ENCODE results near the gene PDZK1IP1. TPM values are rescaled to one million over a fixed set of nuclear protein-coding genes. Genes with fewer than 3 reads are reported as not detected.
"Not testable (repeated sequence)": the region's sequence is repeated elsewhere in the genome, so short reads cannot be mapped to it uniquely, and the experiment has no call there.

PDZK1IP1 gene
- total RNA-seq, 1 donor from 2014 or later, result 2.4 TPM

DNA sequence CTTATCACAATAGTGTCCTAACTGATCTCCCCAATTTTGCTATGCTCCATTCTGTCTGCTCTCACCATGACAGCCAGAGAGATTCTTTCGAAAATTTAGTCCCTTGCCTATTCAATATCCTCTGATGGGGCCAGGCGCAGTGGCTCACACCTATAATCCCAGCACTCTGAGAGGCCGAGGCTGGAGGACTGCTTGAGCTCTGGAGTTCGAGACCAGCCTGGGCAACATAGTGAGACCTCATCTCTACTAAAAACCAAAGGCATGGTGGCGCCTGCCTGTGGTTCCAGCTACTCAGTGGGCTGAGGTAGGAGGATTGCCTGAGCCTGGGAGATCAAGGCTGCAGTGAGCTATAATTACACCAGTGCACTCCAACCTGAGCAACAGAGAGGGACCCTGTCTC is 16.1 kb upstream of the PDZK1IP1 start:
- DNase-seq (ENCODE audit: low spot score) (peak; percentile 6), ATAC-seq (no peak)
- intact Hi-C loops (cut with DNase I), result no loop called here

DNA sequence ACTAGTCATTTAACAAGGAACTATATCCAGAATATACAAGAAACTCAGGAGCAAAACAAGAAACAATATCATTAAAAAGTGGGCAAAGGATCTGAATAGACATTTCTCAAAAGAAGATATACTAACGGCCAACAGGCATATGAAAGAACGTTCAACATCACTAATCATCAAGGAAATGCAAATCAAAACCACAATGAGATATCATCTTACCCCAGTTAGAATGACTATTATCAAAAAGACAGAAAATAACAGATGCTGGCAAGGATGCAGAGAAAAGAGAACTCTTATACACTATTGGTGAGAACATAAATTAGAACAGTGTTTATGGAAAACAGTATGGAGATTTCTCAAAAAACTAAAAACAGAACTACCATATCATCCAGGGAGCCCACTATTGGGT is 13.7 kb upstream of the PDZK1IP1 start:
- DNase-seq (ENCODE audit: low spot score); ATAC-seq; intact Hi-C loops (cut with DNase I): not testable (repeated sequence)

DNA sequence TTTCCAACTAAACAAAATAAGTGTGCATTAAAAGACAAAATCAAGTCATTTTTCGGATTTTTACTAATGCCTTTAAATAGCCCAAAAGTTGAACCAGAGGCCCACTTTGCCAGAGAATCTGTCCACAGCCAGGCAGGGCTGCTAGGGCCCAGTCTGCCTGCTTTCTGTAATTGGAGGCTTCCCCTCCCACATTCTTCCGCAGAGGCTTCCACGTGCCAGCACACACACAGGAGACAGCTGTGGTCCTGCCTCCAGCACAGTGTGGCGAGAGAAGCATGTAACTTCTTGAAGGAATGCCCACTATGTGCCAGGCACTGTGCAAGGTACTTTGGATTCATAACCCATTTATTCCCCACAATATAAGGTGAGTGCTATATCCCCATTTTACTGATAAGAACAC is 11.3 kb upstream of the PDZK1IP1 start:
- intact Hi-C loops (cut with DNase I), result no loop called here
- DNase-seq (ENCODE audit: low spot score), result peak; percentile 44
- no peak for ATAC-seq

DNA sequence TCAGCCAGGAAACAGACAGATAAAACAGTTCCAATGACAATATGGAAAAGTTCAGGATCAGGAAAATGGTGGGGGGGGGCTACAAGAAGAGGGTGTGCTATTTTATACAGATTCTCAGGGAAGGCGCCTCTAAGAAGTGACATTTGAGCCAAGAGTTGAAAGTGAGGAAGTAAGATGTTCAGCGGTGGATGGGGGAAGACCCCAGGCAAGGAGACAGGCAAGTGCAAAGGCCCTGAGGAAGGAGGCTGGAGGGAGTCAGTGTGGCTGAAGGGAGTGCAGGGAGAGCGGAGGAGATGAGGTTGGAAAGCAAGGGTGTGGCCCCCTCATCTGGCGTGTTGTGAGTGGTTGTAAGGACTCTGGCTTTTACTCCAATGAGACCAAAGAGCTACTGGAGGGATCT is 8.4 kb upstream of the PDZK1IP1 start:
- ATAC-seq (no peak), DNase-seq (ENCODE audit: low spot score) (peak; percentile 17)
- intact Hi-C loops (cut with DNase I), result no loop called here

DNA sequence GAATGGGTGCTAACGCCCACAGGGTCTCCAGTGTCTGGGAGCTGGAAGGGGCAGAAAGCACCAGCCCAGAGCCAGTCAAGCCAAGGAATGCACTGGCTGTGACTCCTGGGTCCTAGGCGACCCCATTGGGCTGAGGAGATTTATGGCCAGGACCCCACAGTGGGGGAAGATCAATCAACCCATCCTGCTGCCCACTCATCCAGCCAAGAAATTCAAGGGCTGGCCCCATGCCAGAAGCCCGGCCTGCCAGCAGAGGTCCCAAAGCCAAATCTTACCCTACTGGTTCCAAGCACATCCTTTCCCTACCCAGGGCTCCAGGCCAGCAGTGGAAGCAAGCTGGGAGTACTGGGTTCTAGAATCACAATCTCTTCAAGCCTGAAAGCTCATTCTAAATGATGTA is 6.8 kb upstream of the PDZK1IP1 start:
- ATAC-seq (no peak), DNase-seq (ENCODE audit: low spot score) (peak; percentile 59)
- intact Hi-C loops (cut with DNase I), result no loop called here

DNA sequence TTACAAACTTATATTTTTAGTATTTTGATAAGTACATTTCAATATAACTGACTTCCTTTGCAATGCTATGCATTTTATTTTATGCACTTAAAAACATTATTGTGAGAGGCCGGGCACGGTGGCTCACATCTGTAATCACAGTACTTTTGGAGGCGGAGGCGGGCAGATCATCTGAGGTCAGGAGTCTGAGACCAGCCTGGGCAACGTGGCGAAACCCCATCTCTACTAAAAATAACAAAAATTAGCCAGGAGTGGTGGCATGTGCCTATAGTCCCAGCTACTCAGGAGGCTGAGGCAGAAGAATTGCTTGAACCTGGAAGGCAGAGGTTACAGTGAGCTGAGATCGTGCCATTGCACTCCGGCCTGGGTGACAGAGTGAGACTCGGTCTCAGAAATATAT is 6.1 kb upstream of the PDZK1IP1 start:
- intact Hi-C loops (cut with DNase I); ATAC-seq: not testable (repeated sequence)
- peak; percentile 21 for DNase-seq (ENCODE audit: low spot score)

DNA sequence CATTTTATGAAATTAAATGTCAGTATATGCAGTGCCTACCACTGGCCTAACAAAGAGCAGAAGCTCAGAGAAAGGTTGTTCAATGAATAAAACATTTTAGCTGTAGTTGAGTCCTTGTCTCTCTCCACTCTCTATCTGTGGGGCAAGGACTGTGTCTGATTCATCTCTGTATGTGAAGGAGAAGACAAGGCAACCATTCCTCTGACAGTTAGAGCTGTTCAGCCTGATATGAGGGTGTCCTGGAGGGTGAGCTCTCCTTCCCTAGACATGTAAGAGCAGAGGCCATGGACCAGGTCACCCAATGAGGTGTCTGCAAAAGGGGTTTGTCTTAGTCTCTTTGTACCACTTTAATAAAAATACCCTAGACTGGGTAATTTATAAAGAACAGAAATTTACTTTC is 4.5 kb upstream of the PDZK1IP1 start:
- intact Hi-C loops (cut with DNase I), result no loop called here
- ATAC-seq (no peak), DNase-seq (ENCODE audit: low spot score) (peak; percentile 3)

DNA sequence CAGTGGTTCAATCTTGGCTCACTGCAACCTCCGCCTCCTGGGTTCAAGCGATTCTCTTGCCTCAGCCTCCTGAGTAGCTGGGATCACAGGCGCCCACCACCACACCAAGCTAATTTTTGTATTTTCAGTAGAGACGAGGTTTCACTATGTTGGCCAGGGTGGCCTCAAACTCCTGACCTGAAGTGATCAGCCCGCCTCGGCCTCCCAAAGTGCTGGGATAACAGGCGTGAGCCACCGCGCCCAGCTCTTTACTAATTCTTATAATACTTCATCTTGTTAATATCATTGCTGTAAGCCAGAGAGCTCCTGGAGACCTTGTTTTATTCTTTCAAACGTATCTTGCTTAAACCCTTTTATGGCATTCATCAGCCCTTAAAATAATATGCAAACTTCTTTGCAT is 3.7 kb upstream of the PDZK1IP1 start:
- intact Hi-C loops (cut with DNase I); DNase-seq (ENCODE audit: low spot score); ATAC-seq: not testable (repeated sequence)

DNA sequence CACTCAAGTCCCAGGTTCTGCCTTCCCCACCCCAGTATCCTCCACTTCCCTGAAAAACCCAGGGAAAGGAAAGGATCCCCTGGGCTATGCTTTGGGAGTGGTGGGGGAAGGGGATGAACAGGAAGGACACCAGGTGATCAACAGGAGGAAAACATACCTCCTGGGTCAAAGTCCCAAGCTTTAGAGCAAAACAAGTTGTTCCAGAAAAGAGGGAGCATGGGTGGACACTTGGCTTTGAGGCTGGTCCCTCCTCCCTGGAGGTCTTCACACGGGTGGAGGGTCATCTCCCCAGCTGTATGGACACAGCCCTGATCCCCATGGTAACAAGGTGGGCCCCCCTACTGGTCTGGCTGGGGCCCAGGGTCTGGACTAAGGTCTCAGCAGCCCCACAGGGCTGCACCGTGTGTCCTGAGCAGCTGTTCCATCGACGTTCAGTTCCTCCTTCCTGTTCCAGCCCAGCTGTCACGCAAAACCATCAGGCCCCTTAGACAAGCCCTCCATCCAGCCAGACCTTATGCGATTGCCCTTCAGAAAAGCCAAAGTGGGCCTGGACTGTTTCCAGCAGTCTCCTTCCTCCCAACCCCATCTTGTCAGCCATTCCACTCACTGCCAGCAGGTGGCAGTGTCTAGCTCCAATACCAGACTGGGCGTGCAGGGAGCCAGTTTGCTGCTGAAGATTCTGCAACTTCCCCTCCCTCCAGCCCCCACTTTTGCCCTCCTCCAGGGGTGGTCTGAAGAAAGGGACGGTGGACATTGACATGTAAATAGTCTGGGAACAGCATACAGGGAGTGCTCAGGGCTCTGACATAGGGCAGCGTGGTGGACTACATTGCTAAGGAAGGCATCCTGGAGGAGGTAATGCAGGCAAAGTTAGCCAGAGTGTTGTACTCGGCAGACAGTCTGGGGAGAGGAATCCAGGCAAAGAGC is 2.9 kb upstream of the PDZK1IP1 start:
- intact Hi-C loops (cut with DNase I), result no loop called here
- DNase-seq (ENCODE audit: low spot score), result peak; percentile 86
- peak; percentile 38 for ATAC-seq

DNA sequence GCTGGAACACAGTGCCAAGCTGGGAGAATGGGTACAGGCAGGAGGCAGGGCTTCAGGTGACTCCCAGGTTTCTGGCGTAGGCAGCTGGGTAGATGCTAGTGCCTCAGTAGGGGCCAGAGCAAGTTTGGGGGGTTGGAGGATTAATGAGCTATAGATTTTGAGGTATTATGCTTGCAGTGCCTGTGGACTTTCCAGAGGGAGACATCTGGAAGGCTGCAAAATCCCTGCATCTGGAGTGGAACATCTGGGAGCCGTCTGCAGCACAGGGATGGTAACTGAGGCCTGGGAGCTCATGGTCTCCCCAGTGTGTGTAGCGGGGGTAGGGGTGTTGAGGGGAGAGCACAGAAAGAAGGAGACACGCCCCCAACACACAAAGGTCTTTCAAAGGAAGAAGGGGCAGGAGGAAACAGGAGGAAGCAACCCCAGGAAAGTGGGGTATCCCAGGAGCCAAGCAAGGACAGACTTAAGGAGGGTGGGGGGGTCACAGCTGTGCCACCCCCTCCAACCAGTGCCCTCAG is 2.2 kb upstream of the PDZK1IP1 start:
- intact Hi-C loops (cut with DNase I), result no loop called here
- no peak for ATAC-seq
- DNase-seq (ENCODE audit: low spot score), result peak; percentile 39

DNA sequence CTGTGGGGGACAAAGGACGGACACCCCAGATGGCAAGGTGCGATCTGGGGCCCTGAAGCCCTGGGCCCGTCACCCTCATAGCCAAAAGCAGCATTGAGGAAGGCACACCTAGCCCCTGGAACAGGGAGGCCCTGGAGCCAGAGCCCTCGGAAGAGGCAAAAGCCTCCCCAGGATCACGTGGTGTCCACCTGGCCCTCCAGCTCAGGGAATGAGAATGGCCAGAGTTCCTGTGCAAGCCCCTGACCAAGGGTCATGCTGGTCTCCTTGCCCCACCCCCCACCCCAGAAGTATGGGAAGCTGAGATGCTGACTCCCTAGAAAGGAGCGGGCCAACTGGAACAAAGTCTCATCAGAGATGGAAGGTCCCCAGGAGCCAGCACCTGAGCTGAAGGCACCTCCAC is 1.0 kb upstream of the PDZK1IP1 start:
- intact Hi-C loops (cut with DNase I), result no loop called here
- ATAC-seq (no peak), DNase-seq (ENCODE audit: low spot score) (no peak)

DNA sequence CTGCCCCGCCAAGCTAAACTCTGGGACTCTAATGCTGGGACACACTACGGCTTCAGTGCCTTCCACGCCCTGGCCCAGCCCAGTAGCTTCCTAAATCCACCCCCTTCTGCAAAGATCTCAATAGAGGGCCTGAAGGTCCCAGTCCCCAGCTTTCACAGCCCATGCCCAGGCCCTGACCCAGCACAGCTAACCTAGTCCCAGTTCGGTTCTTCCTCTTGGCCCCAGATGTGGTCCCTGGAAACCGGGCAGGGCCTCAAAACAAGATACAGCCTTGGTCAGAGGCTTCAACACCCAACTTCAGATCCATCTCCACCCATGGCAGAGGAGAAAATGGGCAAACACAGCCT is 646 bp upstream of the PDZK1IP1 start:
- intact Hi-C loops (cut with DNase I), result no loop called here
- ATAC-seq, result no peak
- no peak for DNase-seq (ENCODE audit: low spot score)

DNA sequence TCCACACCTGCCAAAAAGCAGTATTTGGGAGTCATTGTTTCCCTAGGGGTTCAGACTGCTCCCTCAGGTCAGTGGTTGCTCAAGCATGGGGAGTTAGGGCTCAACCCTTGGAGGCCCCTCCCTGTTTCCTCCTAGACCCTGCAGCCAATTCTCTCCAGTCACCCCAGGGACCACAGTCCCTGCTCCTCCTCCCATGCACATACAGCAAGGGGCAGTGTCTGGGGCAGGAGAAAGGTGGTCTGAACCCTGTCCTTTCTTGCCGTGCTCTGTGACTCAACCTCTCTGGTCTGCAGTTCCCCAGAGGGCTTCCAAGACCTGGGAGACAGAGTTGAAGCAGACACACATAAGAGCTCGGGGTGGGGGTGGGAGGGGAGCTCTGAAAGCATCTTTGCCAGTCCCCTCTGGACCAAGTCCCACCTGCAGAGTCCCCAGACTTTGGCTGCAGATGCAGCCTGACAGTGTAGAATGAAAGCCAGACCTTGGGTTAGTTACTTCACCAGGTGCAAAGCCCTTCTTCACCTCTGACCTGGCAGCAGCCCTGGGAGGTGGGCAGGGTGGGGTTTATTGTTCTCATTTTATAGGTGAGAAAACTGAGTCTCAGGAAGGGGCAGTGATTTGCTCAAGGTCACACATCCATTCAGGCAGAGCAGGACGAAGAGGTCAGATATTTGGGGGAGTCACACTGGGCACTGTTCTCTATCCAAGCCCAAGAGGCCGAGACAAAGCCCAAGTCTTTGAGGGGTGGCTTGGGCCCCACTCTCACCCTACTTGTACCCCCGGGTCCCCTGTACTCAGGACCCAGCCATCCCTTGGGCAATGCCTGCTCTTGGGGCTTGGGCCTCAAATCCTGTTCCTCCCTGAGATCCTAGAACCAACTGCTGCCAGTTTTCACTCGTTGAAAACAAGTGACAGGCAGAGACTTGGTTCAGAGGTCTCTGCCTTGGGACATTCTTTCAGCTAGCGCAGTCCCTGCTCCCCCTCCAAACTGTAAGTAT is 748 bp downstream of the PDZK1IP1 start:
- ATAC-seq, result no peak
- intact Hi-C loops (cut with DNase I), result loop anchor here (10.0 kb wide), 1 partner anchor 536 kb away; no protein-coding TSS in a partner anchor
- no peak for DNase-seq (ENCODE audit: low spot score)

DNA sequence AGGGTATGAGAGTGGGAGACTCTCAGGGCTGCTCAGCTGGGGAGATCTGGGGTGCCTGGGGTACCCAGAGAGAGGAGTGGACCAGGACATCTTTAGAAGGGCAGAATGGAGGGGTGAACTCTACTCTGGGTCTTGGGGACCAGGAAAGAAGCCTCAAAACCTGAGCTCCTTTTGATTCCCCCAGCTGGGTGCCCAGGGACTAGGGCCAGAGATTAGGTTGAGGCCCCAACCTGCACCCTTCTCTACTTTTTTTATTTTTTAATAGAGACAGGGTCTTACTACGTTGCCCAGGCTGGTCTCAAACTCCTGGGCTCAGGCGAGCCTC is 1.9 kb downstream of the PDZK1IP1 start:
- intact Hi-C loops (cut with DNase I), result loop anchor here (10.0 kb wide), 1 partner anchor 537 kb away; no protein-coding TSS in a partner anchor
- DNase-seq (ENCODE audit: low spot score), result no peak

DNA sequence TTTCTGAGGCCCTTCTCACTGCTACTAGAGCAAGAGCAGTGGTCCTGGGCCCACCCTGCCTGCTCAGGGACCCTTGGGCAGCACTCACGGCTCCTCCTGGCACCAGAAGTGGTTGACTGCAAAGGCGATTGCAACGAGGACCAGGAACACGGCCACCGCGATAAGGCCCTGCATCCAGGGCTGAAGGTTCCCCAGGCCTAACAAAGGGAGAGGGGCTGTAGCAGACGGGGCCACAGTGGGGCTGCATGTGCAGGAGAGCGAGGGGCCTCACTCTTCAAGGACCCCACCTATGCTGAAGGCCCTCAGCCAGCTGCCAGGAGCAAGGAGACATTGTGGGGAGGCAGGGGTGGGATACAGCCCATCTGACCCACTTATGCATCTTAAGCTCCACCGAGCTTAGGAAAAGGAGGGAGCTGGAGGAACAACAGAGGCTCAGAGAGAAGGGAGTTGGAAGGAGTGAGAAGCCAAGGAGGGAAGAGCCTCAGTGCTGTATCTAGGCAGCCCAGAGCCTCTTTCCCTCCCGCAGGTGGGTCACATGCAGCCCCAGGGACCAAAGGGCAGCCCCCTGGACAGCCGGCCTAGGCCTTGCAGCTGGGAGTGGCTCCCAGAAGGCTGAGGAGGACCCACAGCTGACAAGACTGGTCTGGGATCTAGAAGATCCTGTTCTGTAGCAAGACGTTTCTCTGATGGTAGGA is 2.5 kb downstream of the PDZK1IP1 start:
- intact Hi-C loops (cut with DNase I), result loop anchor here (10.0 kb wide), 1 partner anchor 537 kb away; no protein-coding TSS in a partner anchor
- DNase-seq (ENCODE audit: low spot score), result no peak
- ATAC-seq, result no peak

More for the DNA sequence above, 1.9 kb downstream of the PDZK1IP1 start:
- ATAC-seq, result no peak

DNA sequence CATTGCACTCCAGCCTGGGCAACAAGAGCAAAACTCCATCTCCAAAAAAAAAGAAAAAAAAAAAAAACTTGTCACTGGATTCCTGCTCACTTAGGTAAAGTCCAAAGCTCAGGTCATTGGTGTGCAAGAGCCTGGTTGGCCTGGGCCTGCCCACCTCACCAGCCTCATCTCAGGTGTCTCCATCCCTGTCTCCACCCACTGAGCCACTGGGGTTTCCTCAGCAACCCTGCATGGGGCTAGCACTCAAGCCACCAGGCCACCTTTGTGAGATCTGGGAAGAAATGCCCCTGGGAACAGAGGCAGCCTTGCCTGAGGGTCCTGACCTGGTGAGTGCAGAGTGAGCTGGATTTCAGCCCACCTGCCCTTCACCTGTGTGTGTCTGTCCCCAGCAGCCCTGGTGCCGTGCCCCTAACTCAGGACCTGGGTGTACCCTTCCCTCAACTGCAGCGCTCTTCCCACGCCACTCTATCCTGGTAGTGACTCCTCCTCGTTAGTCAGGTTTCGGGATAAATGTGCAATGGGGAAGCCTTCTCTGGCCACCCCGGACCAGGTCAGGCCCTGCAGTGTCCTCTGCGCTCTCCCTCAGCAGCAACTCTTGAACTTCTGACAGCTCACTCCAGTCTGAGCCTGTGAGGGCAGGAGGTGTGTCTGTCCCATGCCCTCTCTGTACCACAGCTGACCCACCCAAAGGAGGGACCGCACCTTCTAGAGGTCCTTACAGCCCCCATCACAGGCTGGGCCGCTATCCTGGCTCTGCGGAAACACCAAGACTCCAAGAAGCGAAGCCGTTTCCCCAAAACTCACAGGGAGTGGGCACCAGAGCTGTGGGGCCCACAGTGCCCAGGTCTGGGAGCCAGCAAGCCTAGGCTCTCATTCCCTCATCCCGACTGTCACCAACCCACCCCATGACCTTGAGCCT is 3.3 kb downstream of the PDZK1IP1 start:
- intact Hi-C loops (cut with DNase I), result loop anchor here (10.0 kb wide), 1 partner anchor 538 kb away; no protein-coding TSS in a partner anchor
- no peak for DNase-seq (ENCODE audit: low spot score)

DNA sequence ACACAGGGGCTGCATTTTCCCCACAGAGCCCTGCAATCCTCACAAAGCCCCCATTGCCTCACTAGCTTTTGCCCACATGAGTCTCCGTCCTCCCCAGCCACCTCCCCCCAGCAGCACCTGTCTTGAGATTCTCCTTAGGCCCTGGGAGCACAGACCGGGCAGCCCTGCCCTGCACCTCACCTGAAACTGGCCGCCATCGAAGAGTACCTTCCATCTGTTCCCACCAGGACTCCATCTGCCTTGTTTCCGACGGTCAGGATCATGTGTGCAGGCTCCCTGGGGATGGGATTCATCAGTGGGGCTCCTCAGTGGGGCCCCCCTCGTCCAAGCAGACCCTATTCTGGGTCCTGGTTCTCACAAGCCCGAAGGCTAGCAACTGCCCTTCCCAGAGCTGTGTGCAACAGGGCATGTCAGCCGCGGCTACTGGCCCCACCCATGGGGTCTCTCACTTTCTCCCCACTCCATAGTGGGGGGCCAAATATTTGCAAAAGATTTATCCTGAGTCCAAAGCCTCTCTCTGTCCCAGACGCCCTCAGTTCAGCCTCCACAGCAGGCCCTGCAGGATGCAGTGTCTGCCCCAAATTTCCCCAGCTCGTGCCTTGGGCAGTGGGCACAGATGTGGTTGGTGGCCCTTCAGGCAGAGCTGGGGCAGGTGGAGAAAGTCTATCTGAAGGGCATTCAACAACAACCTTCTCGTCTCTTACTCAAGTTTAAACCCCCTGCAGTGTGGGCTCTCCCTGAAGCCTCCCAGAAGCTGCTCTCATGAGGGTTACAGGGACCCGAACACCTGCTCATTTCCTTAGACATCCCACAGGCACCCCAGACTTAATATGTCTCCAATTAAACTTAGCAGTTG is 4.8 kb downstream of the PDZK1IP1 start:
- DNase-seq (ENCODE audit: low spot score) (no peak), ATAC-seq (no peak)
- intact Hi-C loops (cut with DNase I), result loop anchor here (10.0 kb wide), 1 partner anchor 540 kb away; no protein-coding TSS in a partner anchor

More for the DNA sequence above, 3.3 kb downstream of the PDZK1IP1 start:
- no peak for ATAC-seq
